T47D (cell line): ENCODE data around the gene DIP2C.
"Not testable (repeated sequence)": the region's sequence is repeated elsewhere in the genome, so short reads cannot be mapped to it uniquely, and the experiment has no call there.

Experiments
- DNase-seq, 2 experiments: peaks; one replicate each; pipeline versions ENCODE4 v3.0.0 to v3.0.0-alpha.2; 2011 to 2012; ENCODE audit warnings: low read depth in 1 of 2, low spot score in 1 of 2
- JUND ChIP-seq: IDR thresholded peaks from 2 replicates; pipeline ENCODE4 v1.6.1; 2012; ENCODE audit warnings: low read depth
- in situ Hi-C: cut with HindIII; loops from 2 replicates; pipeline ENCODE4 v1.10.0; 2016; ENCODE audit warnings: low sequenced_read_pairs, low pct_unique_long_range_greater_than_20kb

DIP2C gene

DNA sequence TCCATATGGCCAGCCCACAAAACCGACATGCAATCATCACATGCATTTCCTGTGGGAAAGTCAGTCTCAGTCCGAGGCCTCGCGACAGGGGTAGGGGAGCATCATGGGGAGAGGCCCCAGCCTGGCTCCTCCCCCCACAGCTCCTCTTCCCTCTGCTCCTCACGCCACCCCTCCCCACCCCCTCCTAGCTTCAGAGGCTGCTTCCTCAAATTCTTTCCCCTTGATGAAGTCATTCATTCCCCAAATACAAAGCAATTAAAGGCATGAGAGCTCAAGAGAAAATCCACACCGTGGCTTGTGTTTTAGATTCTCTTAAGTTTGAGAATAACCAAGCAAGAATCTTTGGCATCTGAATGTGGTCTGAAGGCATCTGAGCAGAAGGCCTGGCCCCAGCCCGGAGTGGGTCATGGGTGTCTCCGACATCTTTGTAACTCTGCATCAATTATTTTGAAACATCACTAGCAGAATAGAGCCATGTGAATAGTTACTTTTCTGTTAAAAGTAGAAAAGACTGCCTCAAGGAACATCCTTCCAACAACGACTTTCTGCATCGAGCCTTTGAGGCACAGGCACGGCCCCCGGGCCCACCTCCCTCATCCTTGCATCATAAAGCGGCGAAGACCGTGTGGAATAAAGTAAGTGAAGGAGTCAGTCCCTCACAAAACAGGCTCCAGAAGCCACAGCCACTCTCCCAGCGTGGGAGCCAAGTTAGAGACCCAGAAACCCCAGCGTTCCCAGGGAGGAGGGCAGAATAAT, 90.9 kb downstream of the DIP2C start:
- DNase-seq = no peak
- in situ Hi-C loops = no loop called here
- TF ChIP-seq JUND = no peak

DNA sequence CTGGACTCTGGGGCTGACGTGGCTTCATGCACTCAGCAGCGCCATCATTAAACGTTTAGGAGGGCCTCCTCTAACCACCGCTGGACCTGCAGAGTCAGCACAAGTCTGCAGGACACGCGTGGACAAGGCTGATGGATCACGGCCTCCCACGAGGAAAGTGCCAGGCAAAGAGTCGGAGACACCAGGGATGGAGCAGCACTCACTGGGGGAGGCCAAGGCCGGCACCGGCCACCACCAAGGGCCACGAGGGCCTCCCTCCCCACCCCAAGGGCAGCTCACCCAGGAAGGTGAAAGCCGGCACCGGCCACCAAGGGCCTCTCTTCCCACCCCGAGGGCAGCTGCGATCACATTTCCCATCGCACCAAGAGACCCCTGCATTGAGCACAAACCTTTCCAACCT, 91.5 kb downstream of the DIP2C start:
- in situ Hi-C loops = no loop called here
- TF ChIP-seq JUND = no peak
- DNase-seq = no peak

DNA sequence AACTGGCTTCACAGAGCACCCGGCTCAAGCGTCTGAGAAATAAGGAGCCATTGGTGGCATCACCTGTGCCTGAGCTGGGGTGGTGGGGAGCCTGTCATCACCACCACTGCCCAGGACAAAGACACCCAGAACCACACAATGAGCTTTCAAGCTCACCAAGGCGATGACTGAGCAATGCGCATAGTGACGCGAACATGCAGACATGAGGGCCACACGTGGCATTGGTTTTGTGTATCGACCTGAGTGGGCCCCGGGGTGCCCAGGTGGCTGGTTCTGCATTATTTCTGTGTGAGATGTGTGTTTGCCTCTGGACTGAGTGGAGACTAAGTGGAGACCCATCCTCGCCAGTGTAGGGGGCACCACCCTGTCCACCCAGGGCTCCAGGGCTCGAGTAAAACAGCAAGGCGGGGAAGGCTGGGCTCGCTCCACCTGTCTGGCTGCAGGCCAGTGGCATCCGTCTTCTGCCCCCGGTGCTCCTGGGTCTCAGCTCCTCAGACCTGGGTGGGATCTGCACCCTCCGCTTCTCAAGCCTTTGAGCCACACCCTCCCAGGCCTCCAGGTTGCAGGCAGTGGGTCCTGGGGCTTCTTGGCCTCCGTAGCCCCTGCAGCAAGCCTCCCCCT, 92.6 kb downstream of the DIP2C start:
- in situ Hi-C loops = no loop called here
- no peak for DNase-seq
- TF ChIP-seq JUND = no peak

DNA sequence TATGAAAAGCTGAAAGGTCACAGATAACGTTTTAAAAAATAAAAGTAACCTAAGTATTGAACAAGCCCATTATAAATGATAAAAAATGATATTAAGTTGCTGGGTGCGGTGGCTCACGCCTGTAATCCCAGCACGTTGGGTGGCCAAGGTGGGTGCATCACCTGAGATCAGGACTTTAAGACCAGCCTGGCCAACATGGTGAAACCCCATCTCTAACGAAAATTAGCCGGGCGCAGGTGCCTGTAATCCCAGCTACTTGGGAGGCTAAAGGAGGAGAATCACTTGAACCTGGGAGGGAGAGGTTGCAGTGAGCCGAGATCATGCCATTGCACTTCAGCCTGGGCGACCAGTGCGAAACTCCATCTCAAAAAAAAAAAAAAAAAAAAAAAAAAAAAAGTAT, 93.3 kb downstream of the DIP2C start:
- DNase-seq, in situ Hi-C loops: not testable (repeated sequence)

DNA sequence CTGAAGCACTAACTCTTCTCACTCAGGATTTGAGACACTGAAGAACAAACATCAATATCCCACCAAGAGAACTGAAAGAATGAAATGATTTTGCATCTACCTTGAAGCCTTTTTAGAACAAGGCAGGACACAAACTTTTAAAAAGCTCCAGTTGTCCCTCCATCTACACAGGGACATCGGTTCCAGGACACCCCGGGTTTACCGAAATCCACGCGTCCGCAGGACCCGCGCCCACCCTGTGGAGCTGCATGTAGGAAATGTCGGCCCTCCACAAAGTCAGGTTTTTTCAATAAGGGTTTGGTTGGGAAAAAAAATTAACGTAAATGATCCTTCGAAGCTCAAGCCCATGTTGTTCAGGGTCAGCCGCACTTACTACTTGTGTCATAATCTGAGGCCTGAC, 94.0 kb downstream of the DIP2C start:
- TF ChIP-seq JUND = no peak
- in situ Hi-C loops = no loop called here
- no peak for DNase-seq

DNA sequence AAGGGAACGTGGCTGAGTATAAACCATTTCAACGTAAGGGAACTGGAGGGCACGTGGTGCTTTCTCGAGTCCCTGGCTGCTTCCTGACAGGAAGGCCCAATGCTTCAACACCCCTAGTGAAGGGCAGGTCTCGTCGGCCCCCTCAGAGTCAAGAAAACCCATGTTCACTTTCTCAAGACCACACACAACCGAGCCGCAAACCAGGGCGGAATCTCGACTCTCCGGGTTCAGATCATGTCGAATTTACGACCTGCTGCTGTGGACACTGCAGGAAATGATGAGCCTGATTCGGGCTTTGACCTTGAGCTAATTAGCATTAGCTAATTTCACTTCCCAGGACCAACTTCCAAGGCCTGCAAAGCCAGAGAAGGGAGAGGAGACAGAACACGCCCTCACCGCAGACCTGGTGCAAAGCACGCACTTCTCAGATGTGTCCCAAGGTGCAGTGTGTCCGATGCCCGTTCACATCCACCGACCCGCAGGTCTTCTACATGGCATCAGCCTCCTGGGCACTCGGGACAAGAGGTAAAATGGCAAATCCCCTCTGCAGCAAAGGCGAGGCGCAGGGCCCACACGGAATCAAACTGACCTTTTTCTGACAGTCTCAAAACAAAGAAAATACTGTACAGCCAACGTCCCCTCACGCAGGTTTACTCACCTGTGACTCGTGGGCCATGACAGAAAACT, 94.7 kb downstream of the DIP2C start:
- in situ Hi-C loops = no loop called here
- no peak for DNase-seq
- no peak for TF ChIP-seq JUND

DNA sequence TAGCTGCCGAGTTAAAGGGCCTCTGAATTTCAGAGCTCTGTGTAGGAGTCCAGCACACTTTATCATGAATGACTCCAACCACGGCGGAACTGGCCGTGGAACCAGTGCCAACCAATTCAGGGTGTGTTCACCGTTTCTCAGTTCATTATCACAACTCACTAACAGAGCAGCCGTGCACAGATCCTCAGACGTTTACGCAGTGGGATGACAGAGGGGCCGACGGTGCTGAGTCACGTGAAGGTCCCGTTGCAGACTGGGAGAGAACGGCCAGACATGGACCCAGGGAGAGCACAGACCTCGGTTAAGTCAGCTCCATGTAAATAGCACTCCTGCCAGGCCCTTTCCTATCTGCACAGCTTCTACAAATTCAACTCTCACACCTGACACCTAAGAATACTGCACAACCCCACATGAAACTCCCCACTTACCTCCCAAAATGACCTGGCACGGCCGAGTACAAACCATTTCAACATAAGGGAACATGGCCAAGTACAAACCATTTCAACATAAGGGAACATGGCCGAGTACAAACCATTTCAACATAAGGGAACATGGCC, 95.5 kb downstream of the DIP2C start:
- in situ Hi-C loops = no loop called here
- no peak for DNase-seq
- no peak for TF ChIP-seq JUND

DNA sequence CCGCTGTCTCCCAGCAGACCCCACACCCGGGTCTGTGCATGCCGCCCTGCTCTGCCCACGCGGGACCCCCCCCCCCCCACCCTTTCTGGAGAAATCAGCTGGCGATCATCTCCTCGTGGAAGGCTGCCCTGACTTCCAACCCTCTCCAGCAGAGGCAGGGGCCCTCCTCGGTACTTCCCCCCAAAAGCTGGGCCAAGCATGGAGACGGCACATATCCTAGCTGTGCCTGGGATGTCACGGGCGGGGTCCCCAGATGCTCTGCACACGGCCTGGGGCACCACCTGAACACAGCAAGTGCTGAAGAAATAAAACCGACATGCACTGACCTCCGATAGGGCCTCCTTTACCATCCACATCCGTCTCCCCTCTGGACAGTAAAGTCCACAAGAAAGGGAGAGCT, 96.0 kb downstream of the DIP2C start:
- in situ Hi-C loops = no loop called here
- TF ChIP-seq JUND = no peak
- DNase-seq = no peak

DNA sequence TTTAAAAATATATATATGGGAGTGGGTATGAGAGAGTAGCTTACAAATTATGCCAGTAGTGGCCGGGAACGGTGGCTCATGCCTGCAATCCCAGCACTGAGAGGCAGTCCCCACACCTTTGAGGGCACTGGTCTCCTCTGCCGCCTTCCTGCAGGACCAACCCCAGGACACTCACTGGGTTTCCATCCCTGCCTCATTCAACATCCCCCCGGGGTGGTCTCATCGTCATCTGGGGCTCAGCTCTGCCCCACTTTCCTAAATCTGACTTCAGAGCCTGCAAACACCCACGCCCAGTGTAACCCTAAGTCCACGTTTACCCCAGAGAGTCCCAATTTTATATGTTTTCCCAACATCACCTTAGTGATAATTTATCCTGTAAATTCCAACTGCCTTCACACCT, 96.5 kb downstream of the DIP2C start:
- no peak for DNase-seq
- in situ Hi-C loops = no loop called here
- TF ChIP-seq JUND = no peak

DNA sequence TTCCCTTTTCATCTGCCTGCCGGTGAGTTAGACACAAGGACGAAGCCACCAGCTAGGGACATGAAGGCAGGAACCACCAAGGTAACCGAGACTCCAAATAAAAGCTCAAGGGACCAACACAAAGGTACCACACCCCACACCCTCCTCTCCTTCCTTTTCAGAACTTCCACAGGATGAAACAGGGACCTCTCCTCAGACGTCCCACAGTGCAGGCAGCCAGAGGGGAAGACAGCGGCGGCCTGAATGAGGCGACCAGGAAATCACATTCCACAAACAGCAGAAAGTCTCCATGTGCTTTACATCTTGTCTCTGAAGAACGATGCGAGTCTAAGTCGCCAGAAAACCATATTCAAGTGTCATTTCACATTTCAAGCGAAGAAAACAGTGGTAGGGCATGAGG, 97.8 kb downstream of the DIP2C start:
- TF ChIP-seq JUND = no peak
- no peak for DNase-seq
- in situ Hi-C loops = no loop called here

DNA sequence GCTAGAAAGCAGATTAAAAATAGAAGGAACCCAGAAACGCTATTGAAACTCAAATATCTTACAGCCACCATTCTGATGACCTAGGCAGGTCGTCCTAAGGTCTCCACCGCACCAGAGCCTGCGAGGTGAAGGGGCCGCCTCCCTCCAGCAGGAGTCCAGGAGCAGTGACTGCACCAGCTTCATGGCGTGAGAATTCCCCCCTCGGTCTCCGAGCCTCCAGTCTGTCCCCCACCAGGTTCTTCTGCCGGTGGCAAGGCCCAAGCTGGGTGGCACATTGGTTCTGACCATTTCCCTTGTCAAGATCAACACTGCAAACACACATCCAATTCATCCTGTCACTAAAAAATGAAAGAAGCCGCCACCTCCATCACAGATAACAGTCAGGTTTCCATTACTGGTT, 98.7 kb downstream of the DIP2C start:
- in situ Hi-C loops = no loop called here
- no peak for DNase-seq
- no peak for TF ChIP-seq JUND

DNA sequence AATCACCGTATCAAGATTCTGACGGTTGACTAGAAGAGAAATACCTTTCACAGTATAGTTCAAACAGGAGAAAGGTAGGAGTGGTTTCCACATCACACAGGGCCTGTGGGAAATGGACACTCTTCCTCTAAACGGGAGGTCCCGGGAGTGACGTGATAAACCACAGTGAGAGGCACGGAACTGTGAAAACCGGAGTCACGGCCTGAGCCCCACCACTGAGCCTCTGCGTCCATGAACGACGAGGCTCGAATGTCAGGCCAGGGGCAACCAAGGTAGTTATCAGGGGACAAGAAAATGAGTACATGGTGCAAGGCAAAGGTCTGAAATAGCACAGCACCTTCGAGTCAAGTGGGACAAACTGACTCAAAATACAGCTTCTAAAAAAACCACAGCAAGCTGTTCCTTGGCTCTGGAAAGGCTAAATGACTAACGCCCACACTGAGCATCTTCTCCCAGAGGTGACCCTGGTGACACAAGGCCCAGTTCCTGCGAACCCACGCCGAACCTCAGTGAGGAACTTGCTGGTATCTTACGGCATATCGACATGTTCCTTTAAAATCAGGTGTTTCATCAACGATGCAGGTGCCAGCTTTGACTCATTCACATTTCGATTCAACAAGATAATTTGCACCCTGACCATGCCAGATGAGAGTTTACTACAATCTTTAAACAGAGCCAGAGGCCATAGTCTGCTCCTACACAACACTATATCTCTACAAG, 99.3 kb downstream of the DIP2C start:
- no peak for DNase-seq

More for the DNA sequence above, 99.3 kb downstream of the DIP2C start:
- in situ Hi-C loops = no loop called here
- TF ChIP-seq JUND = no peak
